ENCODE results near the gene BCL2A1. TPM values are rescaled to one million over a fixed set of nuclear protein-coding genes. Genes with fewer than 3 reads are reported as not detected.

The BCL2A1 gene
- total RNA-seq, 1 experiment from 2014 or later = 0.44 TPM

DNA sequence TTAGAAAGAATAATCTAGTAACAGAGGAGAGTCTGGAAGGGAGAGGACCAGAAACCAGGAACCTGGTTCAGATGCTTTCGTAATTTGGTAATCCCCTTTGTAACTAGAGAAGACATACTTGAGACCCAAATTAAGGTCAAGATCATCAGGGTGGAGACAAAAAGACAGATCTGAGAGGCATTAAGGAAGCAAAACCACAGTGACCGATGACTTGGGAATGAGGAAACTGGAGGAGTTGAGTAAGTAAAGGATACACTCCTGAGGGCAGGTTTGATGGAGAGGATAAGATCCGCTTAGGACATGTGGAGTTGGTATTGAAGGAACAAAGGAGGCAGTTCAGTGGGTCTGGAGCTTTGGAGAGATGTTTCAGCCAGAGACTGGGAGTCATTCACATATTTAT lies 23.6 kb upstream of the BCL2A1 start:
- Histone ChIP-seq H4K20me1 (ENCODE audit: insufficient read depth) (no peaks in the 10 kb centered on the region), H3K9ac (ENCODE audit: low read length) (no peak overlapping the region), H3K4me3 (replicated peaks in 1 of 2; ENCODE audit: low read depth in 1 of 2, low read length in 2 of 2) (no peak overlapping the region), H3K36me3 (ENCODE audit: control insufficient read depth in 1 of 2, insufficient read depth in 2 of 2, low read length in 2 of 2) (no peaks in the 10 kb centered on the region), H3K9me2 (ENCODE audit: insufficient read depth) (no peaks in the 10 kb centered on the region), H3K27me3 (ENCODE audit: insufficient read depth, low read length) (peaks cover 3% of the 10 kb centered on the region; the same call in 1 of the 2 replicates), H3K27ac (ENCODE audit: low read depth, low read length) (no peak overlapping the region), H3K9me3 (ENCODE audit: control insufficient read depth in 1 of 2, insufficient read depth in 1 of 2, low read depth in 1 of 2, low read length in 2 of 2) (no peaks in the 10 kb centered on the region), H3K4me1 (ENCODE audit: control insufficient read depth in 1 of 2, insufficient read depth in 2 of 2, low read length in 2 of 2) (peaks cover 4 to 15% of the 10 kb centered on the region in 2 experiments; a peak in 3 of 4 replicates), H3K79me2 (ENCODE audit: insufficient read depth, low read length) (no peaks in the 10 kb centered on the region), H2AFZ (ENCODE audit: low read depth, low read length, poor library complexity, severe bottlenecking) (no peak overlapping the region), H3K4me2 (ENCODE audit: low read length) (peak overlapping the region; percentile 42)
- CTCF ChIA-PET = interaction anchor here (1.1 kb wide), 1 partner anchor 614 kb away, joined by 3 read pairs; no protein-coding TSS in a partner anchor
- DNase-seq (ENCODE audit: low read depth, low spot score) = peak; percentile 16
- TF ChIP-seq RAD21 (IDR thresholded peaks at IDR 0.05; ENCODE audit: low read depth) (no peak), ELF1 (IDR thresholded peaks at IDR 0.05; ENCODE audit: borderline replicate concordance, low read depth) (peak; percentile 44), SP1 (IDR thresholded peaks at IDR 0.05; ENCODE audit: low read depth) (peak; percentile 40; the same call in 1 of the 2 replicates), SIN3A (IDR thresholded peaks at IDR 0.05; ENCODE audit: low read depth) (no peak), EGR1 (IDR thresholded peaks at IDR 0.05; ENCODE audit: low read depth) (no peak), FOSL1 (IDR thresholded peaks at IDR 0.05; ENCODE audit: low read depth) (peak; percentile 47; the same call in 1 of the 2 replicates), ZFX (IDR thresholded peaks at IDR 0.05) (no peak), SRF (IDR thresholded peaks at IDR 0.05; ENCODE audit: low read depth) (no peak), TCF7L2 (IDR thresholded peaks at IDR 0.05; ENCODE audit: borderline replicate concordance, extremely low read depth, insufficient read depth, insufficient read length) (no peak), JUND (IDR thresholded peaks at IDR 0.05) (peak; percentile 42; the same call in 1 of the 2 replicates), EZH2 (IDR thresholded peaks at IDR 0.05) (no peak), CBX3 (IDR thresholded peaks at IDR 0.05; ENCODE audit: low read depth) (peak; percentile 43; the same call in 1 of the 2 replicates), CEBPB (IDR thresholded peaks at IDR 0.05; ENCODE audit: low read depth) (peak; percentile 40; the same call in 1 of the 2 replicates), YY1 (IDR thresholded peaks at IDR 0.05; ENCODE audit: extremely low read depth, insufficient replicate concordance, low read depth, low read length) (no peak)
- TF ChIP-seq, protein P1, sequence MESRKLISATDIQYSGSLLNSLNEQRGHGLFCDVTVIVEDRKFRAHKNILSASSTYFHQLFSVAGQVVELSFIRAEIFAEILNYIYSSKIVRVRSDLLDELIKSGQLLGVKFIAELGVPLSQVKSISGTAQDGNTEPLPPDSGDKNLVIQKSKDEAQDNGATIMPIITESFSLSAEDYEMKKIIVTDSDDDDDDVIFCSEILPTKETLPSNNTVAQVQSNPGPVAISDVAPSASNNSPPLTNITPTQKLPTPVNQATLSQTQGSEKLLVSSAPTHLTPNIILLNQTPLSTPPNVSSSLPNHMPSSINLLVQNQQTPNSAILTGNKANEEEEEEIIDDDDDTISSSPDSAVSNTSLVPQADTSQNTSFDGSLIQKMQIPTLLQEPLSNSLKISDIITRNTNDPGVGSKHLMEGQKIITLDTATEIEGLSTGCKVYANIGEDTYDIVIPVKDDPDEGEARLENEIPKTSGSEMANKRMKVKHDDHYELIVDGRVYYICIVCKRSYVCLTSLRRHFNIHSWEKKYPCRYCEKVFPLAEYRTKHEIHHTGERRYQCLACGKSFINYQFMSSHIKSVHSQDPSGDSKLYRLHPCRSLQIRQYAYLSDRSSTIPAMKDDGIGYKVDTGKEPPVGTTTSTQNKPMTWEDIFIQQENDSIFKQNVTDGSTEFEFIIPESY (IDR thresholded peaks at IDR 0.05; ENCODE audit: extremely low read depth, insufficient replicate concordance, low read length) = no peak
- TF ChIP-seq, protein P2, sequence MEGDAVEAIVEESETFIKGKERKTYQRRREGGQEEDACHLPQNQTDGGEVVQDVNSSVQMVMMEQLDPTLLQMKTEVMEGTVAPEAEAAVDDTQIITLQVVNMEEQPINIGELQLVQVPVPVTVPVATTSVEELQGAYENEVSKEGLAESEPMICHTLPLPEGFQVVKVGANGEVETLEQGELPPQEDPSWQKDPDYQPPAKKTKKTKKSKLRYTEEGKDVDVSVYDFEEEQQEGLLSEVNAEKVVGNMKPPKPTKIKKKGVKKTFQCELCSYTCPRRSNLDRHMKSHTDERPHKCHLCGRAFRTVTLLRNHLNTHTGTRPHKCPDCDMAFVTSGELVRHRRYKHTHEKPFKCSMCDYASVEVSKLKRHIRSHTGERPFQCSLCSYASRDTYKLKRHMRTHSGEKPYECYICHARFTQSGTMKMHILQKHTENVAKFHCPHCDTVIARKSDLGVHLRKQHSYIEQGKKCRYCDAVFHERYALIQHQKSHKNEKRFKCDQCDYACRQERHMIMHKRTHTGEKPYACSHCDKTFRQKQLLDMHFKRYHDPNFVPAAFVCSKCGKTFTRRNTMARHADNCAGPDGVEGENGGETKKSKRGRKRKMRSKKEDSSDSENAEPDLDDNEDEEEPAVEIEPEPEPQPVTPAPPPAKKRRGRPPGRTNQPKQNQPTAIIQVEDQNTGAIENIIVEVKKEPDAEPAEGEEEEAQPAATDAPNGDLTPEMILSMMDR (IDR thresholded peaks at IDR 0.05 in 2 of 3, conservative IDR thresholded peaks at IDR 0.05 in 1 of 3; ENCODE audit: borderline replicate concordance in 1 of 3, insufficient read depth in 1 of 3, low read depth in 2 of 3, low read length in 2 of 3) = no peak
- TF ChIP-seq, protein P3, sequence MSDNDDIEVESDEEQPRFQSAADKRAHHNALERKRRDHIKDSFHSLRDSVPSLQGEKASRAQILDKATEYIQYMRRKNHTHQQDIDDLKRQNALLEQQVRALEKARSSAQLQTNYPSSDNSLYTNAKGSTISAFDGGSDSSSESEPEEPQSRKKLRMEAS (IDR thresholded peaks at IDR 0.05) = peak; percentile 23; the same call in 1 of the 2 replicates
- TF ChIP-seq, protein P4, sequence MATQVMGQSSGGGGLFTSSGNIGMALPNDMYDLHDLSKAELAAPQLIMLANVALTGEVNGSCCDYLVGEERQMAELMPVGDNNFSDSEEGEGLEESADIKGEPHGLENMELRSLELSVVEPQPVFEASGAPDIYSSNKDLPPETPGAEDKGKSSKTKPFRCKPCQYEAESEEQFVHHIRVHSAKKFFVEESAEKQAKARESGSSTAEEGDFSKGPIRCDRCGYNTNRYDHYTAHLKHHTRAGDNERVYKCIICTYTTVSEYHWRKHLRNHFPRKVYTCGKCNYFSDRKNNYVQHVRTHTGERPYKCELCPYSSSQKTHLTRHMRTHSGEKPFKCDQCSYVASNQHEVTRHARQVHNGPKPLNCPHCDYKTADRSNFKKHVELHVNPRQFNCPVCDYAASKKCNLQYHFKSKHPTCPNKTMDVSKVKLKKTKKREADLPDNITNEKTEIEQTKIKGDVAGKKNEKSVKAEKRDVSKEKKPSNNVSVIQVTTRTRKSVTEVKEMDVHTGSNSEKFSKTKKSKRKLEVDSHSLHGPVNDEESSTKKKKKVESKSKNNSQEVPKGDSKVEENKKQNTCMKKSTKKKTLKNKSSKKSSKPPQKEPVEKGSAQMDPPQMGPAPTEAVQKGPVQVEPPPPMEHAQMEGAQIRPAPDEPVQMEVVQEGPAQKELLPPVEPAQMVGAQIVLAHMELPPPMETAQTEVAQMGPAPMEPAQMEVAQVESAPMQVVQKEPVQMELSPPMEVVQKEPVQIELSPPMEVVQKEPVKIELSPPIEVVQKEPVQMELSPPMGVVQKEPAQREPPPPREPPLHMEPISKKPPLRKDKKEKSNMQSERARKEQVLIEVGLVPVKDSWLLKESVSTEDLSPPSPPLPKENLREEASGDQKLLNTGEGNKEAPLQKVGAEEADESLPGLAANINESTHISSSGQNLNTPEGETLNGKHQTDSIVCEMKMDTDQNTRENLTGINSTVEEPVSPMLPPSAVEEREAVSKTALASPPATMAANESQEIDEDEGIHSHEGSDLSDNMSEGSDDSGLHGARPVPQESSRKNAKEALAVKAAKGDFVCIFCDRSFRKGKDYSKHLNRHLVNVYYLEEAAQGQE (IDR thresholded peaks at IDR 0.05; ENCODE audit: low read depth) = no peak
- TF ChIP-seq, protein P5, sequence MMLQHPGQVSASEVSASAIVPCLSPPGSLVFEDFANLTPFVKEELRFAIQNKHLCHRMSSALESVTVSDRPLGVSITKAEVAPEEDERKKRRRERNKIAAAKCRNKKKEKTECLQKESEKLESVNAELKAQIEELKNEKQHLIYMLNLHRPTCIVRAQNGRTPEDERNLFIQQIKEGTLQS (IDR thresholded peaks at IDR 0.05) = no peak
- POLR2A ChIA-PET = no interaction called here
- RAD21 ChIA-PET (ENCODE audit: low non-redundant PET in 1 of 2, low total read pairs in 2 of 2, uncharacterized antibody in 2 of 2, unreplicated experiment in 2 of 2) = no interaction called here
- BruUV-seq (replicated peaks) = no TSS peak
- intact Hi-C loops (cut with micrococcal nuclease) = no loop called here
- peak; percentile 35; the same call in 1 of the 2 replicates for ATAC-seq
